DOHH2 (cell line): ENCODE results near the gene ATP5F1E.

Experiments
- H3F3A ChIP-seq: fragments of 200-600 bp; sonication (generic), shearing (Covaris generic); 2 replicates; pipeline ENCODE4 v1.6.0; 2016; ENCODE audit warnings: antibody characterized with exemption, mild to moderate bottlenecking; ENCODE audit not compliant: control insufficient read depth, insufficient read depth
- H3K27ac ChIP-seq: fragments of 200-600 bp; sonication (generic); 2 replicates; pipeline ENCODE4 v1.5.1; 2014; ENCODE audit warnings: low read depth, mild to moderate bottlenecking, low read length, moderate library complexity
- H3K27me3 ChIP-seq: fragments of 200-600 bp; sonication (generic); 2 replicates; pipeline ENCODE4 v1.6.1; 2014; ENCODE audit warnings: mild to moderate bottlenecking, low read length, mixed read lengths; ENCODE audit not compliant: control insufficient read depth
- H3K36me3 ChIP-seq: fragments of 200-600 bp; sonication (generic); 2 replicates; pipeline ENCODE4 v1.6.1; 2014; ENCODE audit warnings: mild to moderate bottlenecking, low read length, moderate library complexity, mixed read lengths; ENCODE audit not compliant: control insufficient read depth
- H3K4me1 ChIP-seq: fragments of 200-600 bp; sonication (generic); 2 replicates; pipeline ENCODE4 v1.6.1; 2014; ENCODE audit warnings: mild to moderate bottlenecking, low read length, mixed read lengths; ENCODE audit not compliant: control insufficient read depth
- H3K4me2 ChIP-seq: fragments of 200-600 bp; sonication (generic); 2 replicates; pipeline ENCODE4 v1.6.0; 2014; ENCODE audit warnings: mild to moderate bottlenecking, low read length, moderate library complexity
- H3K4me3 ChIP-seq: fragments of 200-600 bp; sonication (generic); 2 replicates; pipeline ENCODE4 v1.5.1; 2014; ENCODE audit warnings: mild to moderate bottlenecking, low read length, mixed read lengths
- H3K79me2 ChIP-seq: fragments of 200-600 bp; sonication (generic); 2 replicates; pipeline ENCODE4 v1.6.1; 2014; ENCODE audit warnings: mild to moderate bottlenecking, low read length, mixed read lengths; ENCODE audit not compliant: control insufficient read depth
- H3K9me2 ChIP-seq: fragments of 200-600 bp; sonication (generic); replicated peaks from 2 replicates; pipeline ENCODE4 v1.6.1; 2014; ENCODE audit warnings: mild to moderate bottlenecking, low read length, mixed read lengths; ENCODE audit not compliant: control insufficient read depth
- H3K9me3 ChIP-seq: fragments of 200-600 bp; sonication (generic); 2 replicates; pipeline ENCODE4 v1.6.1; 2014; ENCODE audit warnings: antibody characterized with exemption, low read length, mixed read lengths; ENCODE audit not compliant: control insufficient read depth, insufficient read depth
- H4K20me1 ChIP-seq: fragments of 200-600 bp; sonication (generic); 2 replicates; pipeline ENCODE4 v1.6.0; 2014; ENCODE audit warnings: low read depth, mild to moderate bottlenecking, antibody characterized with exemption, low read length, moderate library complexity; ENCODE audit not compliant: control insufficient read depth, insufficient read depth
- CTCF ChIP-seq: fragments of 200-600 bp; sonication (generic); IDR thresholded peaks from one replicate; pipeline ENCODE4 v1.5.1; 2014; ENCODE audit warnings: antibody characterized with exemption, mild to moderate bottlenecking, low read depth, low read length; ENCODE audit not compliant: poor library complexity, severe bottlenecking
- EZH2phosphoT487 ChIP-seq: fragments of 200-600 bp; sonication (generic); IDR thresholded peaks from 2 replicates; pipeline ENCODE4 v1.6.1; 2017; ENCODE audit warnings: borderline replicate concordance, mild to moderate bottlenecking, antibody characterized with exemption, low read length, moderate library complexity, mixed read lengths

ATP5F1E gene

GRCh38 chr20:59002874-59003399 is 29.2 kb downstream of the ATP5F1E start:
- Histone ChIP-seq H3F3A (peaks cover 15% of the 10 kb centered on the region), H3K9me3 (no peaks in the 10 kb centered on the region), H3K79me2 (peaks cover 58% of the 10 kb centered on the region), H3K4me3 (no peak overlapping the region), H3K27ac (no peak overlapping the region), H3K36me3 (peaks cover 70% of the 10 kb centered on the region), H3K4me2 (no peak overlapping the region), H3K9me2 (no peaks in the 10 kb centered on the region), H4K20me1 (peaks cover 16% of the 10 kb centered on the region; the same call in 1 of the 2 replicates), H3K27me3 (no peaks in the 10 kb centered on the region), H3K4me1 (peaks cover 38% of the 10 kb centered on the region)
- TF ChIP-seq CTCF (no peak), EZH2phosphoT487 (no peak)

GRCh38 chr20:59002388-59002787 is 29.7 kb downstream of the ATP5F1E start:
- H4K20me1 ChIP-seq: peaks cover 16% of the 10 kb centered on the region; the same call in 1 of the 2 replicates
- H3K4me3 ChIP-seq: no peak overlapping the region
- H3K27me3 ChIP-seq: no peaks in the 10 kb centered on the region
- peaks cover 33% of the 10 kb centered on the region for H3K4me1 ChIP-seq
- TF ChIP-seq EZH2phosphoT487: no peak
- H3K36me3 ChIP-seq: peaks cover 75% of the 10 kb centered on the region
- no peak overlapping the region for H3K27ac ChIP-seq
- no peaks in the 10 kb centered on the region for H3K9me2 ChIP-seq
- peaks cover 17% of the 10 kb centered on the region for H3F3A ChIP-seq
- H3K79me2 ChIP-seq: peaks cover 58% of the 10 kb centered on the region
- H3K4me2 ChIP-seq: no peak overlapping the region
- no peaks in the 10 kb centered on the region for H3K9me3 ChIP-seq

- Histone ChIP-seq H3K4me2 (no peak overlapping the region), H3K9me3 (no peaks in the 10 kb centered on the region), H3K36me3 (peaks cover 81% of the 10 kb centered on the region), H3K9me2 (no peaks in the 10 kb centered on the region), H4K20me1 (peaks cover 16% of the 10 kb centered on the region; the same call in 1 of the 2 replicates), H3K4me3 (no peak overlapping the region), H3K27me3 (no peaks in the 10 kb centered on the region), H3K4me1 (peaks cover 31% of the 10 kb centered on the region), H3F3A (peaks cover 17% of the 10 kb centered on the region), H3K79me2 (peaks cover 56% of the 10 kb centered on the region), H3K27ac (no peak overlapping the region)
- no peak for TF ChIP-seq EZH2phosphoT487
- TF ChIP-seq CTCF: no peak
These were observed 30.5 kb downstream of the ATP5F1E start for GRCh38 chr20:59001449-59002171.

GRCh38 chr20:59001068-59001448 is 31.1 kb downstream of the ATP5F1E start:
- peaks cover 16% of the 10 kb centered on the region; the same call in 1 of the 2 replicates for H4K20me1 ChIP-seq
- peaks cover 21% of the 10 kb centered on the region for H3F3A ChIP-seq
- no peaks in the 10 kb centered on the region for H3K9me2 ChIP-seq
- no peak overlapping the region for H3K4me3 ChIP-seq
- peaks cover 81% of the 10 kb centered on the region for H3K36me3 ChIP-seq
- TF ChIP-seq EZH2phosphoT487: no peak
- TF ChIP-seq CTCF: no peak
- H3K79me2 ChIP-seq: peaks cover 56% of the 10 kb centered on the region
- no peak overlapping the region for H3K27ac ChIP-seq
- peaks cover 31% of the 10 kb centered on the region for H3K4me1 ChIP-seq
- no peaks in the 10 kb centered on the region for H3K9me3 ChIP-seq
- H3K4me2 ChIP-seq: no peak overlapping the region
- H3K27me3 ChIP-seq: no peaks in the 10 kb centered on the region
